HG02885 (cell line): ENCODE results near the gene RFX8.

Experiments used
- ATAC-seq: cut with Tn5 transposase; IDR thresholded peaks from one replicate; pipeline ENCODE4 v1.9.1; 2021; ENCODE audit warnings: mild to moderate bottlenecking; ENCODE audit not compliant: unreplicated experiment, poor library complexity

The RFX8 gene

DNA sequence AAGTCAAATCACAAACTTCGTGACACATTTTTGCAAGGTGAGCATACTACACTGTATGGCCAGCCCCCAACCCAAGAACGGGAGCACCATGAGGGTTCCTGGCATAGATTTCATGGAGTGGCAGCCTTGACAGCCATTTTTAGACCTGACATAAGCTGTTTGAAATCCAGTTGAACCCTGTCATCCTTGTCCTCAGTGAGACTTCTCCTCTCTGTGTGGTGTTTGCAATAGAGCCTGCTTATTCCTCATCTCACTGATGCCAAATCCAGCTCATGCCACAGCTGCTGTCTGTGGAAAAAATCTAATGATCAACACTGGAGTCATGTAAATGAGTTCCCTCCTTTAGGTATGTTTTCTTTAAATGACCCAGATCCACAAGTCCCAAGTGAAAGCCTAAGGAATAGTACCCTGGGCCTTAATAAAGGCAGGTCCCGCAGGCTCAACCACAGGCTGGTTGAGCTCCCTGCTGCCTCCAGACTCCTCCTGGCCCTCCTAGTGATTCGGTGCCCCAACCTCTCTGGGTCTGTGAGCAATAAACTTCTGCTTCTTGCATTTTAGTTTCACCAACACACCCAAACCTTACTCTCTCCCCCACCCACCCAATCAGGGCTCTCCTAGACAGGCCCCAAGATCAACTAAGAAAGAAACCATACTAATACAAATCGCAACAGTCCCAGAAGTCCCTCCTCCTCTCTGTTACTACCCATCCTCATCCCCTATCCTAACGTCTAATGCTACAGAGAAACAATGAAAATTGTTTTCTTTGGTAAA lies 79.2 kb downstream of the RFX8 start:
- peak; percentile 49 for ATAC-seq

DNA sequence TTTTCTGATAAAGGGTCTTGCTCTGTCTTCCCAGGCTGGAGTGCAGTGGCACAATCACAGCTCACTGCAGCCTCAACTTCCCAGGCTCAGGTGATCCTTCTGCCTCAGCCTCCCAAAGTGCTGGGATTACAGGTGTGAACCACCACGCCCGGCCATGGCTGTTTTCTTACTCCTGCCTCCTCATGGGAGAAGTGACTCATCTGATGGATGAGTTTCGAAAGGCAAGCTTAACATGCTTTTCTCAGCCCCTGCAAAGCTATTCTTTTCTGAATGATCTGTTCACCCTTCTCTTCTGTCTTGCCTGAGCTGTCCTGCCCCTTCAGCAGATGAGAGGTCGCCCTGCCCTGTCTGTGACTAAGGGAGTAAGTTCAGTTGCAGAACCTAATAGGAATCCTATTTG lies 86.7 kb downstream of the RFX8 start:
- no peak for ATAC-seq

DNA sequence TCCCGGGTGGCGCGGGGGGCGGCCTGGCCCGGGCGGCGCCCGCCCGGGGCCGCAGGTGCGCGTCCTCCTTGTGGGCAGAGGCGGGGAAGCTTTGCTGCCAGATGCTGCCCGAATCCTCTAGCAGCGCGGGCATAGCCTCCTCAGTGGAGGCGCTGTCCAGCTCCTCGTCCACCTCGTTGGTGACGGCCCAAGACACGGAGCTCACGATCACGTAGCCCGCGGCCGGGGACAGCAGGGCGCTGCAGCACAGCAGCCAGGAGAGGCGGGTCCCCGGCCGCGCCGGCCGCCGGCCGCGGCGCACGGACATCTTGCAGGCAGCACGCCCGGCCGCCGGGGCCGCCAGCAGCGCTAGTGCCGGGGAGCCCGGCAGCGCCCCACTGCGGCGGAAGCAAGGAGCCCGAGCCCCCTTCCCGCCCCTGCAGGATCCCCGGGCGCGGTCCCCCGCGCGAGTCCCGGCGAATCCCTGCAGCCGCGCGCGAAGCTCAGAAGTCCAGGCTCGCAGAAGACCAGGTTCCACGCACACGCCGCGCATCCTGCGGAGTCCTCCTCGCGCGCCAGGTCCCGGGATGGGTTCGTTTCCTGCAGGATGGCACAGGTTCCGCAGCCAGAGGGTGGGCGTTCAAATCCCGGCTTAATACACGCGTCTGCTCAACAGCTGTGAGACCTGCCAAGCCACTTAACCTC lies 87.6 kb downstream of the RFX8 start, which contains the start of gene CREG2:
Gene CREG2, minus strand, starts transcription at position 353 of the 684 bp plus-strand sequence. Its CDS starts 46 bp downstream, at position 307.
- no peak for ATAC-seq

DNA sequence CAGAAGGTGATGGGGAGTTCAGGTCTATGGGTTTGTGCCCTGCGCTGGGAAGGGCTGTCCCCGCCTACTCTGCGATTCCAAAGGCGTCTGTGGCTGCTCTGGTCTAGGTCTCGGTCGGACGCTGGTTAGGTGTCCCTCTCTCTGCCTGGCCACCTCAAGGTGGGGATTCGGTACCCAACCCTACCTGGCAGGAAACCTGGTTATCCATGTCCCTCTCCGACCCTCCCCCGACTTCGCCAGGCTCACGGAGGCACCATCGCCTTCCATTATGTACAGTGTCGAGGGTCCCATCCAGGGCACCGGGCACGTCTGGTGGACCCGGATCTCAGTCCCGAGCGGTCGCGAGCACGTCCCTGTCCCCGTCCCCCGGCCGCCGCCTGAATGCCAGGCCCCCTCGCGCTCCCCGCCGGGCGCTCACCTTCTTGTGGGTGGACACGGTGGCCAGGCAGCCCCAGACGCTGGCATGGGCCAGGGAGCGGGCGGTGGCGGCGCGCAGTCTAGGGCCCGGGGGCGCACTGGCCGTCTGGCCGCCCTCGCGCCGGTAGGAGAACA lies 88.2 kb downstream of the RFX8 start:
- ATAC-seq: no peak

DNA sequence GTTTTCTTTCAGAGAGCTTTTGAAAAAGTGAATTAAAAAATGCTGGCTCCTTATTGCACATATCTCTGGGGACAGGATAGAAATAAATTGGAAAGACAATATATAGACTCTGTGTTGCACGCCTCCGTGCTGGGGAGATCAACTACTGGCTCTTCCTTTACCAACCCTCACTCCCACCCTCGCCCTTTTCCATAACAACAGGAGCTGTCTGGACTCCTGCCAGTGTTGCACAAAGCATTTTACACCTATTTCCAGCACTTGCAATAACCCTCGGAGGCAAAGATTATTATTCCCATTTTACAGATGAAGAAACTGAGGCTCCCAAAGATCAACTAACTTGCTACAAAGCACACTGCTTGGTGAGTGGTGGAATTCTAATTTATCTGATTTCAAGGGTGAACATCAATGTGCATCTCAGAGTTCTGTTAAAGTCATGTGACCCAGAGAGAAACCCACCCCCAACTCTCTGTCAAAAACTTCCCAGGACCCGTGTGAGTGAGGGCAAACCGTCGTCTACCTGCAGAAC lies 91.8 kb downstream of the RFX8 start:
- ATAC-seq: no peak

DNA sequence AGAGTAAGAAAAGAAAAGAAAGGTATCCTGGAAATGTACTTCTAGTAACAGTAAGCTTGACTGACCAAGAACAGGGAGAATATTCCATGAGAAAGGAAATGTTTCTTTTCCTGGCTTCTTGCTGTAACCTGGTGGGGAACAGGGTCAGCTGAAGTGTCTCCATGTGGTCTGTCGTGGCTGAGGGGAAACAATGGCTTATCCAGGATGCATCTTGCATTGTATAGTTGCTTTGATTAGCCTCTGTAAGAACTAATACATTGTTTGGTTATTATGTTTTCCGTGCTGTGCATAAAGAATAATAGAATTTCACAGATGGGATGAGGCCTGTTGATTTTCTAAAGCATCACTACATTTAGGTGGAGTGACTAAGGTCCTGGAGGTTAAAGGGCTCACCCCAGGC lies 92.5 kb downstream of the RFX8 start:
- ATAC-seq: no peak

DNA sequence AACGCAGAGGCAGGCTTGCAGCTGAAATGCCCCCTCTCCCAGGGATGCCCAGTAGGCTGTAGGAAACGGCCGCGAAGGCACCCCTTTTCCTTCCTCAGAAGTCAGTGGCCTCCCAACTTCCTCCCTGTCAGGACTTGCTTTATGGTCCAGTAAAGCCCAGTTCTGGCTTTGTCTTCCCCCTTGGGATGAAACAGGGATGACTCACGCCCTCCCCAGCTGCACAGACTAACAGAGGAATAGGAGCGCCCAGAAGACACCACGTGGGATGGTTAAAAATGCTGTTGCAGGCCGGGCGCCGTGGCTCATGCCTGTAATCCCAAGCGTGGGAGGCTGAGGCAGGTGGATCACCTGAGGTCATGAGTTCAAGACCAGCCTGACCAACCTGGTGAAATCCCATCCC lies 94.5 kb downstream of the RFX8 start:
- no peak for ATAC-seq

DNA sequence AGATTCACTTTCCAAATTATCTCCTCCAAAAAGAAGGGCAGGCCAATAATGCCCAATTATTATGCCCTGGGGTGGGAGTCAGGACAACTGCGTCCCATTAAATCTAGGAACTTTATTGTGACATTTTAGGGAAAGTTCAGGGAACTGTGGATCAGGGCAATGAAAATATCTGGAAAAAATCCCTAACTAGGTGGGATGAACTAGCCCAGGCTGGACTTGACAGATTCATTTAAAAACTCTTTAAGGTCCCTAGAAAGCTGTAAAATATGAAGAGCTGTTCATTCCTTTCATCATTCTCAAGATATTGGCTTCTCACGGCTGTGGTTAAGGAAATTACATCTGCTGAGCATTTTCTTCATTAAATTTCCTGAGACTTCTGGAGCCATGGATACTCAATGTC lies 95.8 kb downstream of the RFX8 start:
- no peak for ATAC-seq

DNA sequence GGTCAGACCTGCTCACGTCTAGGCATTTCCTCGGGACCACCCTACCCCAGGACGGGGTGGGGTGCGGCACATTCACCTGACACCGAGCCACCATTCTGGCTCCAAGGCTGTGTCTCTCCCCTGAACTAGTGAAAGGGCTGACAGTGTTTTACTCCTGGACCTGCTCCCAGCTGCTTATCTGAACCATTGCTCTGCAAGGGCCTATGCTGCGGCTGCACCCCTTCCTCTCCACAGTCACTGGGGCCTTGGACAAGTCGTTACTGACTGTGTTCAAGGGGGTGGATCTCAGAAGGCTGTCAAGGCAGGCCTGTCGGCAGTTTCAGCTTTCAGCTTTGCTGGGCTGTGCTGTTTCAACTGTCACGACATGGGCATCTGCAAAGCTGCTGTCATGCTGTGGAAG lies 99.3 kb downstream of the RFX8 start:
- no peak for ATAC-seq

DNA sequence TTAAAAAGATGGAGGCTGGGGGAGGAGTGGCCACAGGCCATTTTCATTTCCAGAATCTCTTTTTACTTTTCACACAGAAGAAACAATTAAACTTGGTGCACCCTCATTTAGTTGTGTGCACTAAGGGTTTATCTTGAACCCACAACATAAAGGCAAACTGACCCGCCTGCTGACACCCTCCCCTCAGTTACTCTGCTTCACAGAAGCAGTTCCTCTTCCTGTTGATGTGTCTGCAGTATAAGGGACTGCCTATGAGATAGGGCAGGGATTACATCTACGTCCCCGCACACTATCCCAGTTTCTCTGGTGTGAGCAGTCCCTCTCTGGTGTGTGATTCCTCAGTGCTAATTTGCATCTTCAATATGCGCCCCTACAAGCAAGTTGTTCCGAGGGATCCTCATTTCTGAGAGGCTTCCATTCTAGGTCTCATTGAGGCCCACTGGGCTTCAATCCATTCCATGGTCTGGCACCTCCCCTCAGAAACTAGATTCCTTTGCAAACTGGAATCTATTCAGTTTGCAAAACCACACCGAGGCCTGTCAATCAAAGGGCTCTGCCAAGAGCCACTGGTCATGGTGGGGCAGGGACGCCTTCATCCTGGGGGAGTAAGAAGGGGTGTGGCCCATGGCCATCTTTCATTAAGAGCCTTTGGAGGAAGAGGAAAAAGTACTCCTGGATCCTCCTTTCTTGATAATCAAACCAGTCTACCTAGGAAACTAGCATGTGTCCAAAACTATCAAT lies 99.9 kb downstream of the RFX8 start:
- no peak for ATAC-seq

DNA sequence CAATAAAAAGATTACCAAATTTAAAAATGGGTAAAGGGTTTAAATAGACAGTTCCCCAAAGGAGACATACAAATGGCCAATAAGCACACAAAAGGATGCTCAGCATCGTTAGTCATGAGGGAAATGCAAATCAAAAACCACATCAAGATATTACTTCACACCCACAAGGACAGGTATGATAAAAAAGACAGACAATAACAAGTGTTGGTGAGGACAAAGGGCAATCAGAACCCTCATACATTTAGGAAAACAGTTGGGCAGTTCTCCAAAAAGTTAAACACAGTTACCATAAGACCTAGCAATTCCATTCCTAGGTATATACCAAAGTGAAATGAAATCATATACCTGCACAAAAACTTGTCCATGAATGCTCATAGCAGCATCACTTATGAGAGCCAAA lies 102.1 kb downstream of the RFX8 start:
- ATAC-seq: no peak

DNA sequence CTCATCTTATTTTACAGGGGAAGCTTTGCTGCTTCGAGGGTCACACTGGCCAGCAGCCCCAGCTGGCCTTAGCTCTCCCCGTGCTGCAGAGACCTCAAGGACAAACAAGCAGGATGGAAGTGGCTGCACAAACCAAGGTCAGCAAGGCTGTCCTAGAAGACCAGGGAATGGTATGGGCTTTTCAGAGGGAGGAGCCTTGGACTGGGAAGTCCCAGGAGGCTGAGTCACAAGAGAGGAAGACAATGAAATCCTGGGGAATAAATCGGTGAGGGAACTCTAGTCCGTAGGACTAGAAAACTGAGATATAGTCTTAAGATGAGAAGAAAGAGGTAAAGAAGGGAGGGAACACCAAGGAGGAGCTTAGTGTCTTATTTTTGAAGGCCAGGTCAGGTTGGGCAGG lies 103.3 kb downstream of the RFX8 start:
- no peak for ATAC-seq

DNA sequence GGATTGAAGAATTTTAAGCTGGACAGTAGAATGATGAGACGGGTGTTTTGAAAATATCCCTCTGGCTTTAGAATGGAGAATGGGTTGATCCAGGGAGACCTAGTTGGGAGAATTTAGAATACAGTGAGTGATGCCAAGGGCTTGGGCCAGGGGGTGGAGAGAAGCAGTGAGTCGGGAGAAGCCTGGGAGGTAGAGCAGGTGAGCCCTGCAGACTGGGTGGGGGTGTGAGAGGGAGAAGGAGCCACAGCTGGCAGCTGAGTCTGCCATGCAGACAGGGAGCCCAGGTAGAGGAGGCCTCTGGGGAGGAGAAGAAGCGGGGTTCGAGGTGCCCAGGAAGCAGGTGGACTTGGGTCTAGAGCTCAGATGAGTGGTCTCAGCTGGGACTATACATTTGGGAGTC lies 105.8 kb downstream of the RFX8 start:
- no peak for ATAC-seq

DNA sequence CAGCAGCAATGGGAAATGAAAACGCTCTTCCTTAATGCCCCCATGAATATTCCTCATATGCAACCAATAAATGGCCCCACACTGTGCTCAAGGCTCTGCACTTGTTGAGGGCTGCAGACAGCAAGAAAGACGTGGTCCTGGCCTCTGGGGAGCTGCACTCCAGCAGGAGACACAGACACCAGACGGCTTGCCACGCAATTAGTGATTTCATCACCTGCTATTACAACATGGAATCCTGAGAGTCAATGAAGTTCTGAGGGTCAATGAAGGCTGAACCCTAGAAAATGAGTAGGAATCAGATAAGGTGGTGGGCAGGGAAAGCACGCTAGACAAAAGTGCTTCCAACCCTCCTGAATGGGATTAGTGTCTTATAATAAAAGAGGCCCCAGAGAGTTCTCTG lies 106.5 kb downstream of the RFX8 start:
- ATAC-seq: no peak

DNA sequence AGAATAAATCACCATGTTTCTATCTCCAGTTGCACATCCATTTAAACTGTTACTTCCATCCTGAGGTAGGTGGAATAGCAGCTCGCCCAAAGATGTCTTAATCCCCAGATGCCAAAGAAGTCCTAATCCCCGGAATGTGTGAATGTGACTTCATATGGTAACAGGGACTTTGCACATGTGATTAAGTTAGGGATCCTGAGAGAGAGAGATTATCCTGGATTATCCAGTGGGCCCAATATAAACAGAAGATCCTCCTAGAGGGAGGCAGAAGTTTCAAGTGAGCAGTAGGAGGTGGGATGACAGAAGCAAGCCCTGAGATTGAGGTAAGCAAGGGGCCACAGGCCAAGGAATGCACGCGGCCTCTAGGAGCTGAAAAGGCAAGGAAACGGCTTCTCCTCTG lies 107.4 kb downstream of the RFX8 start:
- no peak for ATAC-seq

DNA sequence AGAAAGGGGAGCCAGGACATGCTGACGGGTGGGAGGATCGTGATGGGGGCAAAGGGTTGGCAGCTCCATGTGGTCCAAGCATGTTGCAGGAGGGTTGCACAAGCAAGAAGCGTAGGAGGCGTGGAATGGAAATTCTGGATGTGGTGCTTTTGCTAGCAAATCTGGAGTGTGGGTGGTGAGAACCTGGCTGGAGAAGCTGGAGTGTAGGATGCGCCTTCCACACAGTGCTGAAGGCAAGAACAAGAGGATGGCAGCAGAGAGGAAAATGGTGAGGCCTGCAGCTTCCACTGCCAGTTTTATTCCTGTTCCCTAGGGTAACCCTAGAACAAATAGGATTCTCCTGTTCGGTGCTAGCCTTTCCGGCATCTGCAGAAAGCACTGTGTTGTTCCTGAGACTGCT lies 110.0 kb downstream of the RFX8 start:
- ATAC-seq: no peak

DNA sequence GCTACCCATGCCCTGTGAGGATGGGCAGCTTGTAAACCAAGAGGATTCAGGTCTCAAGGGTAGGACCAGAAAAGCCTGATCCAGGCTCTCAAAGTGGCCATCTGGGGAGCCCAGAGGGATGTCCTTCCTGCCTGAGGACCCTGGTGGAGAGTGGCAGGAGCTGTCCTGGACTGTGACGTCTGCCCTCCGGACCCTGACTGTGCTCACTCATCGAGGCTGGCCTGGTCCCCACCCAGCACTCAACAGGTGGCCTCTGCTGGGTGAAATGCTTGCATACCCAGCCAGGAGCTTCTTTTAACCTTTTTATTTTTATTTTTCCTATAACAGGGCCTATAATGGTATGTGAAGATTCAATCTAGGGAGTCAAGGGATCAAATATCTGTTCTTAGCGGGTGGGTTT lies 112.1 kb downstream of the RFX8 start:
- ATAC-seq: no peak

DNA sequence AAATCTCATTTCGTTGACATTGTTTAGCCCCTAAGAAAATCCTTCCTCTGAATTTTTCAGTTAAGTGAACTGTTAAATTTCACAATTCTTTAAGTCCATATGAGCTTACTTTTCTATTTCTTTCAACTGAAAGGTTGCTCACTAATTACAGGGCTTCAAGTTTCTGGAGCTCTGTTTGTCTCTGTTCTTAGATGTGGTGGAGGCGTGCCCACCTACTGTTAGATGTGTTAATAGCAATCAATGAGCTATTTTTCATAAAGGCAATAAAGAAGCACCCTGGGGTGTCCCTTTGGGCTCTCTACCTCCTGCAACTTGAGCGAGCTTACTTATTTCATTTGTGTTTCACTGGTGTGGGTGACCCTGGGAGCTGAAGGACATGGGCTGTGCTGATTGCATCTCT lies 112.6 kb downstream of the RFX8 start:
- ATAC-seq: no peak

DNA sequence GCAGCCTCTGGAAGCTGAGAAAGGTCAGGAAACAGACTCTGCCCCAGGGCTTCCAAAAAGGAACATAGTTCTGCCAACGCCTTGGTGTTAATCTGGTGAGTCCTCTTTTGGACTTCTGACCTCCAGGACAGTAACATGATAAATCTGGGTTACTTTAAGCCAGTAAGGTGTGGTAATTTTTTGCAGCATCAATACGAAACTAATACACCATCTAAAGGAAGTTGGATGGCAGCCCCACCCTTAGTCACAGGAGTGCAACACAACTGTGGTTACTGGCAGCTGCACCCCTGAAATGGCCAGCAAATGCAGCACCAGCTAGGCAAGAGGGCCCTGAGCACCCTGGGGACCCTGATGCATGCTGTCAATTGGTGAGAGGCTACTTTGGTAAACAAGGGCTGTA lies 113.4 kb downstream of the RFX8 start:
- ATAC-seq: no peak

DNA sequence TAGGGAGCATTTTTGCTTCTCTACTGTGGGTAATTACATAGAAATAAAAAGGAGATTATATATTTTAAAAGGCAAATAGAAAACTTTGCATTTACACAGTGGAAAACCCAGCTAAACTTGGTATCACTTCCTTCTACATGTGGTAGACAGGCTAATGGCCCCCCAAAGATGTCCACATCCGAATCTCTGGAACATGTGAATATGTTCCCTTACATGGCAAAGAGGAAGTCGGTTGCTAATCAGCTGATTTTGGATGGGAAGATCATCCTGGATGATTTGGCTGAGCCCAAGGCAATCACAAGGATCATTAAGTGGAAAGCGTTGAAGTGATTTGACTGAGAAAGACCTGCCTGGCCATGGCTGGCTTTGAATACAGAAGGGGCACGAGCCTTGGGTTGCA lies 113.8 kb downstream of the RFX8 start:
- no peak for ATAC-seq

DNA sequence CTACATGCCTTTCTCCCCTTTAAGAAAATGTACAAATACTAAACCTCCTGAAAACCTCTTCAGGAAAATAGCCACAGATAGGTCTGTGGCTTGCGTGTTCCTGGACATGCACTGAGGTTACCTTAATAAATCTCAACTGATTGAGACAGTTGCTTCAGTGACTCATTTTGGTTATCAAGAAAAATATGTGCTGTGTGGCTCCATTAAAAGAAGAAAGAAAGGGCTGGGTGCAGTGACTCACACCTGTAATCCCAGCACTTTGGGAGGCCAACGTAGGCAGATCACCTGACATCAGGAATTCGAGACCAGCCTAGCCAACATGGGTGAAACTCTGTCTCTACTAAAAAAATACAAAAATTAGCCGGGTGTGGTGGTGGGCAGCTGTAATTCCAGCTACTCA lies 114.7 kb downstream of the RFX8 start:
- no peak for ATAC-seq
